SK-N-MC (cell line): Measurements from ENCODE around the gene CAGE1.

ENCODE experiments used
- EZH2 ChIP-seq: fragments of 200-600 bp; sonication (generic); IDR thresholded peaks from one replicate; pipeline ENCODE4 v1.6.1; 2017; ENCODE audit warnings: antibody characterized with exemption
- FOXP2 ChIP-seq: optimal IDR thresholded peaks from 2 replicates; pipeline ENCODE3; 2011; ENCODE audit warnings: mild to moderate bottlenecking, moderate library complexity; ENCODE audit not compliant: insufficient read depth; ENCODE audit errors: extremely low read length, control extremely low read depth
- POLR2AphosphoS5 ChIP-seq: IDR thresholded peaks from 2 replicates; pipeline ENCODE4 v1.6.1; 2012; ENCODE audit warnings: mild to moderate bottlenecking, low read depth, low read length, borderline replicate concordance

DNA sequence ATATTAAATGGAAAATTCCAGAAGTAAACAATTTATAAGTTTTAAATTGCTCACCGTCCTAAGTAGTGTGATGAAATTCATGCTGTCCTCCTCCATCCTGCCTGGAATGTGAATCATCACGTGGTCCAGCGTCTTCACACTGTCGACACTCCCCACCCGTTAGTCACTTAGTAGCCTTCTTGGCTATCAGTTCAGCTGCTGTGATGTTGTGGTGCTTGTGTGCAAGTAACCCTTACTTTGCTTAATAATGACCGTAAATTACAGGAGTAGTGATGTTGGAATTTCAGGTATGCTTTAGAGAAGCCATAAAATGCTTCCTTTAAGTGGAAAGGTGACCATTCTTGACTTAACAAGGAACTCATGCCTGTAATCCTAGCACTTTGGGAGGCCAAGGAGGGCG lies 25.3 kb upstream of the CAGE1 start:
- TF ChIP-seq EZH2, result no peak
- TF ChIP-seq POLR2AphosphoS5, result no peak
- no peak for TF ChIP-seq FOXP2
